Peyer's patch (tissue), 4 donors: ENCODE results near the gene SMAD1.

Source experiments
- POLR2A ChIP-seq, 2 donors: fragments of 450-650 bp; IDR thresholded peaks; one replicate each; pipeline ENCODE4 v1.5.1; 2017; ENCODE audit warnings: antibody characterized with exemption in 2 of 2, mild to moderate bottlenecking in 2 of 2, moderate library complexity in 2 of 2
- TF ChIP-seq, protein P1 (sequence below), 6 experiments: fragments of 450-650 bp in 4 of 6; fragments of 200-600 bp in 2 of 6; sonication (generic) in 1 of 6; IDR thresholded peaks; one replicate each; pipeline ENCODE4 v1.5.1; 2017 to 2019; ENCODE audit warnings: antibody characterized with exemption in 6 of 6, mild to moderate bottlenecking in 3 of 6, moderate library complexity in 1 of 6

DNA sequence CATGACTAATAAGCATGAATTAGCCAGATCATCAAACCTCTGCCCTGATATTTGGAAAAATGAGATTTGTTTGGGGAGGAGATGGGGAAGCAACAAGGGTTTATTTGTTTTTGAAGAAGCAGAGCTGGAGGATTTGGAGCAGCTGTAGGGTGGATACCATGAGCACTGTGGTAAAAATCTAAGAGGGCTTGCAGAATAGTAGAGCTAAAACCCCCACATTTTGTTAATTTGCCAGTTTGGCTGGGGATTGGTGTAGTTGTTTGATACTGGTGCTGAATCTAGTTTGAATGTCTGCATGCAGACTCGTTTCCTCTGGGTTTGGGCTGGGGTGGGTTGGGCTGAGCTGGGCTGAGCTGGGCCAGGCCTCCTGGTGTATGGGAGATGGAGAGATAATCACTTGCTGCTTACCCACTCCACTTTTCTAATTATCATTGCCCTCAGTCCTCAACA lies 43.7 kb downstream of the SMAD1 start:
- TF ChIP-seq, protein P1, sequence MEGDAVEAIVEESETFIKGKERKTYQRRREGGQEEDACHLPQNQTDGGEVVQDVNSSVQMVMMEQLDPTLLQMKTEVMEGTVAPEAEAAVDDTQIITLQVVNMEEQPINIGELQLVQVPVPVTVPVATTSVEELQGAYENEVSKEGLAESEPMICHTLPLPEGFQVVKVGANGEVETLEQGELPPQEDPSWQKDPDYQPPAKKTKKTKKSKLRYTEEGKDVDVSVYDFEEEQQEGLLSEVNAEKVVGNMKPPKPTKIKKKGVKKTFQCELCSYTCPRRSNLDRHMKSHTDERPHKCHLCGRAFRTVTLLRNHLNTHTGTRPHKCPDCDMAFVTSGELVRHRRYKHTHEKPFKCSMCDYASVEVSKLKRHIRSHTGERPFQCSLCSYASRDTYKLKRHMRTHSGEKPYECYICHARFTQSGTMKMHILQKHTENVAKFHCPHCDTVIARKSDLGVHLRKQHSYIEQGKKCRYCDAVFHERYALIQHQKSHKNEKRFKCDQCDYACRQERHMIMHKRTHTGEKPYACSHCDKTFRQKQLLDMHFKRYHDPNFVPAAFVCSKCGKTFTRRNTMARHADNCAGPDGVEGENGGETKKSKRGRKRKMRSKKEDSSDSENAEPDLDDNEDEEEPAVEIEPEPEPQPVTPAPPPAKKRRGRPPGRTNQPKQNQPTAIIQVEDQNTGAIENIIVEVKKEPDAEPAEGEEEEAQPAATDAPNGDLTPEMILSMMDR (IDR thresholded peaks at IDR 0.05) = no peak
- TF ChIP-seq POLR2A (IDR thresholded peaks at IDR 0.05) = no peak
